ENCODE data around the gene CAMTA1.

CAMTA1 gene

DNA sequence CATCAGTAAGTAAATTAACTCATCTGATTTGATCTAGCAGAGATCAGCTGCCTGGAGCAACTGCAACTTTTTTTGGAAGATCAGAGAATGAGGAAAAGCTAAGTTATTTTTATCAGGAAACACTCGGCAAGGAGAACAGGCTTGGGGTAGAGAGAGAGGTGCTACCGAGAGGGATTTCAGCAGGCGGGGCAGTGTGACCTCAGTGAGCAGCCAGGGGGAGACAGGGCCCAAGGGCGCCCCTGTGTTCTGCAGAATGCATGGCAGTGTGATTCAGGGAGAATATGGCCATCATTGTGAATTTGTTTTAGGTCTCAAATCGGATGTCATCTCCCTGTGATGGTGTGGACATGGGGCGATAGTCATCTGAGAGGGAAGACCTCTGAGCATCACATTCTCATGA is 501.8 kb downstream of the CAMTA1 start:
- no peak for DNase-seq (ENCODE audit: low spot score)

DNA sequence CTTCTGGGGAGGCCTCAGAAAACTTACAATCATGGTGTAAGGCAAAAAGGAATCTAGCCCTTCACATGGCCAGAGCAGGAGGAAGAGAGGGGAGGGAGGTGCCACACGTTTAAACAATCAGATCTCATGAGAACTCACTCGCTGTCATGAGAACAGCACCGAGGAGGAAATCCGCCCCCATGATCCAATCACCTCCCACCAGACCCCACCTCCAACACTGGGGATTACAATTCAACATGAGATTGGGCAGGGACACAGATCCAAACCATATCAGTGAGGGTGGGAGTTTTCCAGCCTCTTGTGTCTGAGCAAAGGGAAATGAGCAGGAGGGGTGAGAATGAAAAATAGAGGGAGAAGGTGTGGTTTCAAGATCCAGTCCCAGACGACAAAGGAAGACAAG is 503.7 kb downstream of the CAMTA1 start:
- DNase-seq (ENCODE audit: low spot score) = no peak

DNA sequence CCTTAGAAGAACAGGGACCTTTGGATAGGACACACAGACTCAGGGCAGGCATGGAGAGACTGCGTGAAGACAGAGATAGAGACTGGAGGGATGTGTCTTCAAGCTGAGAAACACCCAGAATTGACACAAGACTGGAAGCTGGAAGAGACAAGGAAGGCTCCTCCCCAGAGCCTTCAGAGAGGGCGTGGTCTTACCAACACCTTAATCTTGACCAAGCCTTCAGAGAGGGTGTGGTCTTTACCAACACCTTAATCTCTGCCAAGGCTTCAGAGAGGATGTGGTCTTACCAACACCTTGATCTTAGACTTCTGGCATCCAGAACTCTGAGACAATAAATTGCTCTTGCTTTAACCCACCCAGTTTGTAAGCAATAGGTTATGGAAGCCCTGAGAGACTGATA is 504.4 kb downstream of the CAMTA1 start:
- DNase-seq (ENCODE audit: low spot score) = no peak

DNA sequence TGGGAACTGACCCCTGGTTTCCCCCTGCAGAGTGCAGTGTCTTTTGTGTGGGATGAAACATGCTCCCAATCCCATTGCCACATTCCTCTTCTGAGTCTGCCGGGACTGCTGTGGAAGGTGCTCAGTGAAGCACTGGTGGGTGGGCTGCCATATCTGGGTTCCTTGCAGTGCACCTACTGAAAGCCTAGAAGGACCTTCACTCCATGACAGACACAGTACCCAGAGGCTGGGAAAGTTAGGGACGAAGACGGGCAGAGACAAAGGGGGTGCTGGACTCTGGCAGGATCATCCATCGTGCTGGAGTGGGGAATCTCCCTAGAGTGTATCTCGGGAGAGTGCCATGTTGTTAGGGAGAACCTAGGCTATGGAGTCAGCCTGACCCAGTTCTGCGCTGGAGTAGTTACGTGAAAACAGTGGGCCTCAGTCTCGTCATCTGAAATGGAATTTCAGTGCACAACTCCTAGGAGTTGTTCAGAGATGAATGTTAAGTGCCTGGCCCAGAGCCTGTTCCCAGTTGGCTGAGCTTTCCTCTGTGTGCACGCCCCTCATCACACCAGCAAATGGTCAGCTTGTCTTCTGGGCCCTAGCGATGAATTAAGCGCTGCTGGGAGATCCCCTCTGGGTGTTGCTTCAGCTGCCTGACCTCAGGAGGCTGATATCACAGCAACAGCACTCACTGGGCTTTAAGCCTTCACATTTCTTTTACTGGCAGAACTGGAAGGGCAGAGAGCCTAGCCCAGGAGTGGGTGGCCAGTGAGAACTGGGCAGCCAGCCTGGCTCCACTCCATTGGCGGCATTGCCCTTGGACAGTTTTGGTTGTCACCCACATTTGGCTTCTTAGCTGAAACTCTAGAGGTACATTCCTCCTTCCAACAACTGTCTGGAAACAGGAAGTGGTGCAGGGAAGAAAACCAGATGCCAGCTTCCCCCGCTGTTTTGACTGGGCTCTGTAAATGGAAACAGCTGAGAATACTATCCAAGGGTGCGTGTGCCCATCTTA is 506.0 kb downstream of the CAMTA1 start:
- peak; percentile 47 for DNase-seq (ENCODE audit: low spot score)

DNA sequence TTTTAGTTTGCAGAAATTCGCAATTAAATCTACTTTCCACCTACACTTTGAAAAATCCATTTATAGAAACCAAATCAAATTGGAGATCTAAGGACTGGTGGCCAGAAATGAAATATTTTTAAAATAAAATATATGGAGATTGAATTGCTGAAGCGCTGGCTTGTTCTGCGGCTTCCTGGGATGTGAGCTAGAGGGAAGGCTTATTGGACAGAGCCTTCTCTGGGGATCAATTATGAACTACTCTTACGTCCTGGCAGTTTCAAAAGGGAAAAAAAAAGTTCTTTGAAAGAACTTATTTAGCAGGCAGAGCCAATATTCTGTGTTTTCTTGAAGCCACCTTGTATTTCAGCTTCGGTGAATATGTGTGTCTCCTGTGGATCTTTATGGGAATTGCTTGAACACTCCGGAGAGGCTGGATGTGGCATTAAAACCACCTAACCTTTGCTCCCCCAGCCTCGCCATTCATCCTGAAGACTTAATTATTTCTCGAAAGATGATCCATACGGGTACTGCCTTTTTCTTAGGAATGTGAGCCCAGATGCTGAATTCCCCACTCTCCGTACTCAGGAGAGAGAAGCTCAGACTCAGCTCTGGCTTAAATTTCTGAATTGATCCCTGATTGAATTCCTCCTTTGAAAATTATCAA is 506.9 kb downstream of the CAMTA1 start:
- no peak for DNase-seq (ENCODE audit: low spot score)

DNA sequence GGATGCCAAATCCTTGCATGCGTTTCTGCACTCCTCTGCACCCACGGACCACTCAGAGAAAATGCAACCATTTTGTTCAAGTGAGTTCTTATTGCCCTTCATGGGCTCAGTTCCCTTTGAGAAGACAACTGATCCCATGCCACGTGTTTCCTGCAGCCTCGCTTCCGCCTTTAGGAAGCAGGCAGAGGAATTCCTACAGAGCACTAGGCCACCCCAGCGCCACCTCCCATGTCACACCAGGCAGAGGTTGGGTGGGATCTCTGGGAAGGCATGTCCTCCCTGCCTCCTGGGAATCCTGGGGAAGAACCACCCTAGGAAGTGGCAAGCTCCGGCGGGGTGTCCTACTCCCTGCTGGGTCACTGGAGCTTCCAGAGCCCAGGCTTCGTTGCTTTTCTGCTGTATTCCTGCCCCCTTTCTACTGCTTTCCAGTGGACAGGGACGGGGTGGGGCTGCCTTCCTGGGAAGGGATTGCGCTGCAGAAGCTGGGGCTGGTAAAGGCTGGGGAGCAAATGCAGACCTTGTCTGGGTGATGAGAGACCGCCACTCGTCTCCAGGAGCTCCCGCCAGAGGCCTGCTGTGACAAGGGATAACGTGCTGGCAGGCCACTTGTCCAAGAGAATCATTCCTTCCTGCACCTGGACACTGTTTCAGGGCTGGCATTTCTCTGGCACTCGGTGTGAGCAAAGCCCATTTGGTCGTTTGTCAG is 507.6 kb downstream of the CAMTA1 start:
- no peak for DNase-seq (ENCODE audit: low spot score)

DNA sequence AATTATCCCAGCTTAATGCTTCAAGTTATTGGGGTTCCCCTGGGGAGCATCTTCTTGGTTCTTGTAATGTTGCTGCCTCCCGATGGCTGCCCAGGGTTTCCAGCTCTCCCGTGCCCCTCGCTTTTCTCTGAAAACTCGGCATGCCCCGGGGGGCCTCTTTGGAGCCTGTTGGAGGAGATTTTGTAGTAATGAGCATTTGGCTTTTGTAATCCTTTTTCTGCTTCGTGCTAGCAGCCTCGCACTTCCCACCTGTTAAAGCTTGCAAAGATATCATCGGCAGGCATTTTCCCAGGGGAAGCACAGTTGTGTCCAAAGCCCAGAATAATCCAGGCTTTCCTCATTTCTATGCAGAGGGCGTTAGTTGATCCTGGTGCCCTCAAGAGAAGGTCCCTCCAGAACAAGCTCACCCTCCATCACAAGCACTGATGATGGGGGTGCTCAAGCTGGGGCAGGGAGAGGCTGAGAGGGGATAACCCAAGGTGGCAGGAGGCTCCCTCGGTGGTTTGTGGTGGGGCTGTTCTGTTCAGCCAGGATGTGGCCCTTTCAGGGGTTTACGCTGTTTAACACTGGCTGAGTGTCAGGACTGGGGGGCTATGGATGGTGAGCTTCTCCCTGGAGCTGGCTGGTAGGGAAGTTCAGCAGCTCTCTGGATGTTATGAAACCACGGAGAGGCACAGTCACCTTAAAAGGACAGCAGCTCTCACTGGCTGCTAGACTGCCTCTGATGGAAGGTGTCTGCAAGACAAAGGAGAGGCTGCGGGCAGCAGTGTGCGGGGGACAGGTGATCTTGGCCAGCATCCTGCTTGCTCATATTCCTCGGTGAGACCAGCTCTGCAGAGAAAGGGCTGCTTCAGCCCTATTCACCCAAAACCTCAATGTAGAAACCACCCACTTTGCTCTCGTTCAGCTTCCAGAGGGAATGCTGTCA is 508.7 kb downstream of the CAMTA1 start:
- DNase-seq (ENCODE audit: low spot score) = no peak

DNA sequence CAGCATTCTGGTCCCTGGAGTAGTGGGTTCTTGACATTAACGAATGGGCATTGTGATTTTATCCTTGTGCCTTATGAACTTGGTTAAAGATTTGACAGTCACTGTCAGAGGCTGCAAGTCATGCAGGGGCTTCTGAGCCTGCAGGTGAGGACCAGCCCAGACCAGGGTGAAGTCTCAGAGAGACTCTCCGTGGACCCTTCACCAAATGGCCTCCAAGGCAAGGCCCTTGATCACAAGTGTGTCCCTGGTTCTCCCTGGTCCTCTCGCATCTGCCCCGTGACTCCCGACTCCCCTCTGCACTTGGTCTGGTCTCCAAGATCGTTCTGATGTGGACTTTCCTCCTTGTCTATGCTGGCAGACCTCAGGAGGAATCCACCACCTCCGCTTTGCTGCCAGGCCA is 509.4 kb downstream of the CAMTA1 start:
- no peak for DNase-seq (ENCODE audit: low spot score)

DNA sequence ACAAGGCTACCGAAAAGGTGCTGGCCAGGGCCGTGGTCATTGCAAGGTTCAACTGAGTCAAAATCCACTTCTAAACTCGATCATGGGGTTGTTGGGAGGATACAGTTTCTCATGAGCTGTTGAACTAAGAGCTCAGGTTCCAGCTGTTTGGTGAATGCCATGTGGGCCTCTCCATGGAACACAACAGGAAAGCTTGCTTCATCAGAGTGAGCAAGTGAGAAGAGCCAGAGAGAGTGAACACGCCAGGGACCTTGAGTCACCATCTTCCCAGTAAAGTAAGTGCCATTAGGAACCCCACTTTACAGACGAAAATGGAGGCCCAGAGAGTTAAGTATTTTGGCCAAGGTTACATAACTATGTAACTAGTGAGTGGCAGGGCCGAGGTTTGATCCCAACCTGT is 510.7 kb downstream of the CAMTA1 start:
- DNase-seq (ENCODE audit: low spot score) = no peak

DNA sequence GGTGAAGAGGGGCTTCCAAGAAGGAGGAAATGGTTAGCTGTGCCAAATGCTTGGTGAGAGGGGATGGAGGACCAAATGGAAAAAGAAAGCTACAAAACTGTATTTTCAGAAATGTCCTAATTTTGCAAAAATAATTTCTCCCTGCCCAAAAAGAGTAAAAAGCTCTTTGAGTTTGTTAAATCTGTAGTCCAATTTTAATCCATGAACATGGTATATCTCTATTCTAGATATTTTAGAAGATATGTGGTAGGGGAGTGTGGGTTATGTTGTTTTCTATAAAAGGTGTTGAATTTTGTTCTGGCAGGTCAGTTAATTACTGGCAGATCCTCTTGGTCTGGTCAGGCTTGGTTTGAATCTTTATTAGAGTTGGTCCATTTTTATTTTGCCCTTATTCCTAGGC is 511.7 kb downstream of the CAMTA1 start:
- DNase-seq (ENCODE audit: low spot score) = no peak

DNA sequence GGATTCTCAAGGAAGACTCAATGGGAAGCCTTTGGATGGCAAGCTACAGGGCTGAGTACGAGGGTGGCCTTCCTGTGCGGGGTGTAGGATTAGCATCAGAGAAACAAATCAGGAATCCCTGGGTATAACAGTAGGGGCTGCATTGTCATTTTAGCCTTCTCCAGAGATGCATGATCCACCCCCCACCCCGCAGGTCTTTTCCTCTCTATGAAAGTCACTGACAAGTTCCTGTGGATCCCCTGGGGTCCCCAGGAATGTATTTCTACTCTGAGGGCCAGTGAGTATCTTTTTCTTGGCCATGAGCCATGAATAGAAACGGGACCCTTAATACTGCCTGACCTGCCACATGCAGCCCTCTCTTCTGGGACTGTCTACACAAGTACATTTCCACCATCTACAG is 512.9 kb downstream of the CAMTA1 start:
- DNase-seq (ENCODE audit: low spot score) = no peak

DNA sequence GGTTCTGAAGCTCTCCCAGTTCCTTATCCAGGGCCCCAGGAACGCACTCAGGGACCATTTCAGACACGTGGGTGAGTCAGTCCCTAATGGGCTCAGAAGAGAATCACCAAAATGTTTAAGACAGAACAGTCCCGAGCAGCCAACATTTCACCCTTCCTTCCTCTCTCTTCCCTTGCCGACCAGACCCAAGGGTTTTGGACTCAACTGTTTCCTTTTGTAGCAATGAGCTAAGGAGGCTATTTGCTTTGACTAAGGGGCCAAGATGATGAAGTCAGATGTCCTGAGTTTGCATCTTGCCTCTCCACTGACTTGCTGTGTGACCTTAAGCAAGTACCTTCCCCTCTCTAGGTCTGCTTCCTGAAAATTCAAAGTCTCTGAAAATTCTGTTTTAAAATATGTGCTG is 513.5 kb downstream of the CAMTA1 start:
- DNase-seq (ENCODE audit: low spot score) = no peak

DNA sequence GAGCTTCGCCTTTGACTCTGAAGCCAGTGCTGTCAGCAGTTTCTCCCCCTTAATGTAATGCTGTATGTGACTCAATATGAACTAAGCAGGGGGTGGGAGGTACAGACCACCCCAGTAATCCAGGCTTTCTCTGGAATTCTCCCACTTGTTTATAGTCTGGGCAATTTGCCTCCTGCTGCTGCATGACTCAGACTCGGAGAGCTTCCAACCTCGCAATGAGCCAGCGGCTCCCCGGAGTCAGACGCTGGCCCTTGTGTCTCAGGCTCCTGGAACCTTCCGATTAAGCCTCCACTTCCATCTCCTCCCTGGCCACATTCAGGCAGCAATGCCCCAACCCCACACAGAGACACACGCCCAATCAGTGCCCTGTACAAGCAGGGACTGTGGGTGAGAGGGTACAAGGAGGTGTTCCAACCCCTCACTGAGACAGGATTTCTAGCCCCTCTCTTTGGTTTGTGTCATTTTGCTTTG is 514.1 kb downstream of the CAMTA1 start:
- peak; percentile 45 for DNase-seq (ENCODE audit: low spot score)

DNA sequence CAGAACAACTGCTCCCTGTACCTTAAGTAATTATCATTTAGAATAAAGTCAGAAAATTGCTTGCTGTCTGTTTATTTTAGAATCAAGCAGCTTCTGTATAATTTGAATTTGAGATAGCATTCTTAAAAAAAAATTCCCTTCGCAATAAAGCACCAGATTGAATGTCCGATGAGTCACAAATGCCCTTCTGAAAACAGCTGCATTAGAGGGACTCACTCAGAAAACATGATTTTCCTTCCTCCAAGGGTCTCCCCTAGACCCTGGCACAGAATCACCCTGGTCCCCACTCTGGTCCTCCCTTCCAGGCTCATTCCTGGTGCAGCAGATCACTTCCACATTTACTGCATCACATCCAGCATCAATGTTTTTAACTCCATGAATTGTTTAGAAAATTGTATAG is 514.7 kb downstream of the CAMTA1 start:
- DNase-seq (ENCODE audit: low spot score) = no peak

DNA sequence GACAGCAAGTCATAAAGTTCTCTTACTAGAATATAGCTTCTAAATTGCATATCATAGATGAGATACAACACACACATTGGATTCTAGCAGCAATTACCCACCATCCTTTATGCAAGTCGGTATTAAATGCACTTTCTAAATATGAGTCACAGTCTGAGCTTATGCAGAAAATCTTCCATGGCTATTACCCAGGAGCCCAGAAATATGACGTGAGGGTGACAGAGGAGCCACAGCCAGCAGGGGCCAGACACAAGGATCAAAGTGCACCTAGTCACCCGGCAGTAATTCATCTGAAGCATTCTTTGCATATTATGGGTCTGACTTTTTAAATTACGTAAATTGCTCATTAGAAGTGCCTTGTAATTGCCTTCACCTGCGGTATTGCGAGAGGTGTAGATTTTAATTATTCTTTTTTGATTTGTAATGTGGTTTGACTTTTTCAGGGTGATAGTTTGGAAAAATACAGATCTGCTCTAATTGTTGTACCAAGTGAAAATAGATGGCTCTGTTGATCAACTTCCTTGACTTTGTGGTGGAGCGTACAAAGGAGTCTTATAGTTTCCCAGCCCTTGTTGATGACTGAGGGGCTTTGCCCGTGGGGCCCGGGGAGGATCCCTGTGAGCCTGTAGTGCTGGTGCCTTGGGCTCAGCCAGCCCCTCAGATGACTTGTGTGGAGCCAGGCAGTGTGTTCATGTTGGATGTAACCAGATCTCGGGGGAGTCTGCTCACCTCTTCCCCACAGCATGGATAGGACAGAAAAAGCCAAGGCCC is 515.8 kb downstream of the CAMTA1 start:
- no peak for DNase-seq (ENCODE audit: low spot score)

DNA sequence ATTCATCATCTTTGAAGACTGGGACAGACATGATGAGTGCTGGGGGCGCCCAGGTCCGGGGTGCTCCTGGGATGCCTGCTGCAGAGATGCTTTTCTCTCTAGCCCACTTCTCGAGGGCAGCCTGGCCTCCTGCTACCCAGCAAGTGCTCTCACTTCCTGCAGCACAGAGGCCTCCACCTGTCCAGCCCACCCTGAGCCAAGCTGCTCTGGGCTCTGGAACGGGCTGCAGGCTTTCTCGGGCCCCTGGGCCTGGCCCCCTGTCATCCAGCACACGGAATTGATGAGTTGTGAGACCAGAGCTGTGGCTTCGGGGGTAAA is 516.4 kb downstream of the CAMTA1 start:
- no peak for DNase-seq (ENCODE audit: low spot score)

DNA sequence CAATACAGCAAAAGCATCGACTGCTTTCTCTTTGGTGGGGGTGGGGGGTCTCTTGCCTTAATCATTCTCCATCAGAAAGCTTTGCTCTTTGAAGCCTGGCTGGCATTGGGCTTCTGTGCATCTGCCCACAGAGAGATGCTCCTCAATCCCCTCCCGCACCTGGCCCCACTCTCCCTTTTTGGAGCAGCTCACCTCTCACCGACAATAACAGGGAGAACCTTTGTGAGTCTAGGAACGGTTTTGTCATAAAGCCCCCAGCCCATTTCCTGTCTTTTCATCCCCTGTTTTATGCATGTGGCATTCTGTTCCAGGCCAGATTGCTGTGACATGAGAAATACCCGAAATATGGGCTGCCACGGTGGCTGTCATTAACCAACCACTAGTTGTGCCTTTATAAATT is 516.9 kb downstream of the CAMTA1 start:
- no peak for DNase-seq (ENCODE audit: low spot score)

DNA sequence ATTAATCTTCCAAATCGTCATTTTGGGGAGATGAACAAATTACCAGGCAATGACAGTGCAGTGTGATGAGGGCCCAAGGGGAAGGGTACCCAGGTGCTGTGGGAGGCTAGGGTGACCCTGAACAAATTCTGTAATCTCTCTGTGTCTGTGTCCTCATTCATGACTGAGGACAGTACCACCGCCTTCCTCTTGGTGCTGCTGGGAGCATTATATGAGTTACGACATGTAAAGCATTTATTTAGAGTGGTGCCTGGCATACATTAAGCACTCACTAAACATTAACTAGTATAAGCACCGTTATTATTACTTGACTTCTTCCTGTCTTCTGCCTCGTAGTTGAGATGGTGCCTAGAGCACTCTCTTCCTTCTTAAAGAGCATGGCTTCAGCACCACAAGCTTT is 517.6 kb downstream of the CAMTA1 start:
- DNase-seq (ENCODE audit: low spot score) = no peak

DNA sequence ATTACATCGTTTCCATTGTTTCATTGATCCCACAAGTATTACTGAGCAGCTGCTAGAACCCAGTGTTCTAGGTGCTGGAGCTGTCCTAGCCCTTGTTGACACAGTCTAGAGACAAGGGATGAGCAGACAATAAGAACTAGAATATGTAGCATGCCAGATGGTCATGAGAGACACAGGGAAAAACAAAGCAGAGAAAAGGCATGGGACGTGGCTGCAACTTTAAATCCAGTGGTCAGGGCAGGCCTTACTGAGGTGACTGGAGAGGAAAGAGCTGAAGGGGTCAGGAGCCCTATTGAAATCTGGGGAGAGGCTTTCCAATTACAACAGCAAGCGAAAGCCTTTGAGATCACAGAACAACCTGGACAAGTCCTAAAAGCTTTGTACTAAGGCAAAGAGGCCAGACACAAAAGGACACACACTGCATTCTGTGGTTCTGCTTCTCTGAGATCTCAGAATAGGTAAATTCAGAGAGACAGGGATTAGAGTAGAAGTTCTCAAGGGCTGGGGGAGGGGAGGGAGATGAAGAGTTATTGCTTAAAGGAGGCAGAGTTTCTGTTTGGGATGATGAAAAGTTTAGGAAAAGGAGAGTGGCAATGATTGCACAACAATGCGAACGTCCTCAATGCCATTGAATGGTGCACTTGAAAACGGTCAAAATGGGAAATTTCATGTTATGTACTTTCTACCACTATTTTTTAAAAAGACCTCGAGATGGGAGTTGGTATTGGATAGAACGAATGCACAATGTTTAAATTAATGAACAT is 518.5 kb downstream of the CAMTA1 start:
- DNase-seq (ENCODE audit: low spot score) = no peak

DNA sequence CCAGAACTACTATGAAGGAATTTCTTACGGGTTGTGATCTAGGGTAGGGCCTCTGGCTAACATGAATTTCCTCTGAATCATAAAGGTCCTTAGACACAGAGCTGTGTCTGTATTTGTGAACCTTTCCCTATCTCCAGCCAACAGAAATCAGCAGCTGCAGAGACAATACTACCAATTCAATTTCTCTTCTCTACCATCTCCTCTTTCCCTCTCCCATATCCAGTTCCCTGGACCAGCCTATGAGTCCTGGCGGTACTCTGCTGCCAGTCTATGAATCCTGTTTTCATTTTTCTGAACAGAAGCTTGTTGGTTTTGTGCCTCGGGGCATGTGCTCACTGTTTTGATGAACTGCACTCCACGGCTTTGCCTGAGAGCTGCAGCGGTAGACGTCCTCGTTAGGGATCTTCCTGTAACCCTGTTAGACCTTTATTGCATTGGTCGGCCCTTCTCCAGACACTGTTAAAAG is 527.9 kb downstream of the CAMTA1 start:
- DNase-seq (ENCODE audit: low spot score) = no peak

Measured in putamen (tissue), 1 donor.